Measurements from ENCODE around the gene PDSS1.
A peak's percentile ranks its signal among the peaks of the same experiment; 100 is the strongest.
"Not testable (repeated sequence)": the region's sequence is repeated elsewhere in the genome, so short reads cannot be mapped to it uniquely, and the experiment has no call there.

The PDSS1 gene

GRCh38 chr10:26682931-26683330, 14.6 kb upstream of the PDSS1 start:
- peaks cover 12 to 18% of the 10 kb centered on the region in 2 experiments for H3K4me1 ChIP-seq (ENCODE audit: control insufficient read depth in 1 of 2, insufficient read depth in 1 of 2, low read depth in 1 of 2, low read length in 1 of 2)
- no peak overlapping the region for H3K4me3 ChIP-seq (ENCODE audit: low read depth in 1 of 2, low read length in 1 of 2)
- H3K9me3 ChIP-seq = no peaks in the 10 kb centered on the region
- H3K27ac ChIP-seq = no peak overlapping the region
- no peaks in the 10 kb centered on the region for H3K36me3 ChIP-seq
- TF ChIP-seq CTCF (IDR thresholded peaks at IDR 0.05) = no peak
- no peaks in the 10 kb centered on the region for H3K27me3 ChIP-seq

DNA sequence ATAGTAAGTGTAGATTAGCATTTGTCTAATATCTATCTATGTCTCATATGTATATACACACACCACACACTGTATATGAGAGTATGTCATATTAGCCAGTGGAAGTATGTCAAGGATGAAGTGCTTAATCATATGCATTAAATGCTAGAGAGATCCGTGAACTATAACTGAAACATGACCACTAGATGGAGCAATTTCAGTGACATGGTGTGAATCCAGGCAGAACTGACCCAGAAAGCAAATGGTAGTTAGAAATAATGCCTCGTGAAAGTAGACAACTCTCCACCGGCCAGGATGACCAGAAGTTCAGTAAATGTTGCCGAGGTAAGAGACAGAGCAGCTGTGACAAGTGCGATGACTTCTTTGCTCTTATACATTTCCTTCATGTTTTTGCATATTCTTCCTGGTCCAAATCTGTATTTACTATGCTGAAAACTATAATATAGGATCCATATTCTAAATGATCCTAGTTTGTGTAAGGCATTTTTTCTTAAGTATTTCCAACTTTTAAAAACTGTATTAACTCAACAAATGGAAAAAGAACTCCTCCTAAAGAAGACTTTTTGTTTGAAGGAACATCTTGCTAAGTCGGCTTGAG, 12.7 kb upstream of the PDSS1 start:
- not testable (repeated sequence) for H3K9me3 ChIP-seq; H3K4me3 ChIP-seq (ENCODE audit: low read depth in 1 of 2, low read length in 1 of 2); H3K27ac ChIP-seq; H3K27me3 ChIP-seq; H3K36me3 ChIP-seq
- peak; percentile 33 for TF ChIP-seq CTCF (IDR thresholded peaks at IDR 0.05)
- H3K4me1 ChIP-seq (ENCODE audit: control insufficient read depth in 1 of 2, insufficient read depth in 1 of 2, low read depth in 1 of 2, low read length in 1 of 2) = peaks cover 14 to 22% of the 10 kb centered on the region in 2 experiments

DNA sequence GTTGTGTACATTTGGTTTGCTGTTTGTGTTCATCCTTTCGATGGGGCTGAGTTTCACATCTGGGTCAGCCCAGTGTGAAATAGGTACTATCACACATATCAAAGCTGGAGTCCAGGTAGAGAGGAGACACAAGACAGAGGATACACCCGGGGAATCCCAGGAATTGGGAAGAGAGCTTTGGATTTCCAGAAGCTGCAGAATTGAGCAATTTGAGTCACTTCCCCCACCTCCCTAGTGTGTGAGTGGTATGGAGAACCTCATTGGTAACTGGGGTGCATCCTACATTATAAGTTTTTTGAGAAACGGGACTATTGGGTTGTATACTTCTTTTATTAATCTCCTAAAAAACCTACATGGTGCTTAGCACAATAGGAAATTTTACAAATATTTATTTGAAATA, 12.1 kb upstream of the PDSS1 start:
- no peaks in the 10 kb centered on the region for H3K9me3 ChIP-seq
- peaks cover 21 to 29% of the 10 kb centered on the region in 2 experiments for H3K4me1 ChIP-seq (ENCODE audit: control insufficient read depth in 1 of 2, insufficient read depth in 1 of 2, low read depth in 1 of 2, low read length in 1 of 2)
- no peak overlapping the region for H3K27ac ChIP-seq
- H3K36me3 ChIP-seq = no peaks in the 10 kb centered on the region
- no peak for TF ChIP-seq CTCF (IDR thresholded peaks at IDR 0.05)
- H3K4me3 ChIP-seq (ENCODE audit: low read depth in 1 of 2, low read length in 1 of 2) = no peak overlapping the region
- no peaks in the 10 kb centered on the region for H3K27me3 ChIP-seq

GRCh38 chr10:26689399-26689798, 8.1 kb upstream of the PDSS1 start:
- peaks cover 26 to 34% of the 10 kb centered on the region in 2 experiments for H3K4me1 ChIP-seq (ENCODE audit: control insufficient read depth in 1 of 2, insufficient read depth in 1 of 2, low read depth in 1 of 2, low read length in 1 of 2)
- H3K27me3 ChIP-seq = no peaks in the 10 kb centered on the region
- no peaks in the 10 kb centered on the region for H3K36me3 ChIP-seq
- H3K4me3 ChIP-seq (ENCODE audit: low read depth in 1 of 2, low read length in 1 of 2) = no peak overlapping the region
- TF ChIP-seq CTCF (IDR thresholded peaks at IDR 0.05) = no peak
- H3K27ac ChIP-seq = peak overlapping the region; percentile 71
- no peaks in the 10 kb centered on the region for H3K9me3 ChIP-seq

- H3K4me1 ChIP-seq (ENCODE audit: control insufficient read depth in 1 of 2, insufficient read depth in 1 of 2, low read depth in 1 of 2, low read length in 1 of 2) = peaks cover 22 to 25% of the 10 kb centered on the region in 2 experiments
- no peak for TF ChIP-seq CTCF (IDR thresholded peaks at IDR 0.05)
- peak overlapping the region; percentile 71 for H3K27ac ChIP-seq
- H3K9me3 ChIP-seq = no peaks in the 10 kb centered on the region
- no peak overlapping the region for H3K4me3 ChIP-seq (ENCODE audit: low read depth in 1 of 2, low read length in 1 of 2)
- H3K36me3 ChIP-seq = no peaks in the 10 kb centered on the region
- no peaks in the 10 kb centered on the region for H3K27me3 ChIP-seq
Measured at GRCh38 chr10:26690731-26691475, 6.6 kb upstream of the PDSS1 start.

GRCh38 chr10:26694536-26694935, 3.0 kb upstream of the PDSS1 start:
- H3K36me3 ChIP-seq; H3K4me3 ChIP-seq (ENCODE audit: low read depth in 1 of 2, low read length in 1 of 2); H3K27me3 ChIP-seq; H3K9me3 ChIP-seq; H3K27ac ChIP-seq: not testable (repeated sequence)
- H3K4me1 ChIP-seq (ENCODE audit: control insufficient read depth in 1 of 2, insufficient read depth in 1 of 2, low read depth in 1 of 2, low read length in 1 of 2) = peaks cover 43 to 44% of the 10 kb centered on the region in 2 experiments

Data from neutrophil (primary cell).